HG02571 (cell line): Measurements from ENCODE around the gene ALK.
A peak's percentile ranks its signal among the peaks of the same experiment; 100 is the strongest.

Source experiments
- ATAC-seq: cut with Tn5 transposase; IDR thresholded peaks from one replicate; pipeline ENCODE4 v1.9.1; 2021; ENCODE audit warnings: mild to moderate bottlenecking, moderate library complexity; ENCODE audit not compliant: unreplicated experiment

Gene ALK

DNA sequence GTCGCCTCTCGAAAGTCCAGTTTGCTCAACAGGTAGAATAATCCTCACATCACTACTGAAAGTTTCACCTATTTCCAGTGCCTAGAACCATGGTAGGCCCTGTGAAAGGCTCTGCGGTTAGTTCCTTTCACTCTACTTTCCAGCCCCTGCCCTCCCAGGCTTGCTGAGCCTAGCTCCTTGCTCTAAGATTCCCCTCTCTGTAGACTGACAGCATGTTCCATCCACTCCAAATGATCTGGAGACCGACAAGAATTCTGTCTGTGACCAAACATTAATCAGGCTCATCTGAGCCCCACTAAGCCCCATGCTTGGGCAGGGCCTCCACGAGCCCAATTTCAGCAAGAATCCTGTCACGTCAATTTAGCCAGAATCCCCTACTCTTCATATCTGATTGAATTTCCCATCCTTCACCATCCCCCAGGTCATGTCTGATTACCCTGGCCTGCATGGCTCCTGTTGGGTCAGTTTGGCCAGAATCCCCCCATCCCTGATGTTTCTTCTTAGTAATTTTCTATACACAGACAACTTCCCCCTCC lies 307.0 kb downstream of the ALK start:
- ATAC-seq, result no peak

DNA sequence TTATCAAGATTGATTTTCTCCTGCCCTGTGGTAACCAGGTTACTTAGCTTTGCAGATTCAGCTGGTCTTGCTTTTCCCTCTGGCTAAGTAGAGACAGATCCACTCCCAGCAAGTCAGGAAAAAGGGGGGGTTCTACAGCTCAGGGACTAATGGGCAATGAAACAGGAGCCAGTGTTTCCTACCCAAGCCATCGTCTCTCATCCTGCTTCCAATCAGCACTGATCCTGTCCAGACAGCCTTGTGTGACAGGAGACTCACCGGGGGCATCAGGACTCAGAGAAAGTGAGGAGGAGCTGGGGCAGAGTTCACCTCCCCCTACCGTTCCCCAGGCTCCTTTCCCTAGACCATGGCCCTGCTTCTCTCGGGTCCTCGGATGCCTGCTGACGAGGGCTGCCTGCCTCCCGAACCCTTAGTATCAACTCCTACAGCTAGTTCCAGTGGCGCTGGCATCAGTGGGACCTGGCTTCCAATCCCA lies 307.6 kb downstream of the ALK start:
- ATAC-seq, result no peak

DNA sequence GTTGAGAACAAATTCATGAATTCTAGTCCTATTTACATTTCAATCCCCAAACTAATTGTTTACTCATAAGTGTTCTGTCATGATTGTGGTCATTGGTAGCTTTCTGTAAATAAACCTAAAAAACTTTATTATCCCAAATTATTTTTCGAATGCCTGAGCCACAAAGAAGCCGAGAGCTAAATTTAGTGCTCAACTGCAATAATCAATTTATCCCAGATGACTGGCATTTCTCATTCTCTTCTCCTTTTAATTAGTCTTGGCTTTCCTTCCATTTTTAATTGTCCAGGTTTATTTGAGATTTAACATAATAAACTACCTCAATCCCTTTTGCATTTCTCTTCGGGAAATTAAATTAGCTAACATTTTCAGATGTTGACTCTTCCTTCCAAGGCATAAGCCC lies 308.3 kb downstream of the ALK start:
- ATAC-seq, result no peak

DNA sequence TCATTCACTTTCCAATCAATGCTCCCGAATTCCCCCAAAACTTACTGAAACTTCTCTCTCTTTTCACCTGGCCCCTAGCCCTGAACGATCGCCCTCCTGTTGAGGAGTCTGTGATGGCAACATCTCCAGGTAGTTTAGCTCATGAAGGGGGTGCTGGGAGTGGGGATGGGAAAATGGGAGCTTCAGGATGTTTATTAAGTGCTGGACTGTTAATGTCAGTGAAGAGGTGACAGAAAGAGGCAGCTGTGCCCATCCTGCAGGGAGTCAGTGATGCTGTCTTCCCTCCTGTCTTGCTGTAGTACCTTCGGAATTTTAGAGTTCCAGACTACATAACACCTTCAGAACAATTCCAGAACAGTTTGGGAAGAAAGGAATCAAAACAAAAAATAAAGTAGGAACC lies 308.8 kb downstream of the ALK start:
- ATAC-seq, result no peak

DNA sequence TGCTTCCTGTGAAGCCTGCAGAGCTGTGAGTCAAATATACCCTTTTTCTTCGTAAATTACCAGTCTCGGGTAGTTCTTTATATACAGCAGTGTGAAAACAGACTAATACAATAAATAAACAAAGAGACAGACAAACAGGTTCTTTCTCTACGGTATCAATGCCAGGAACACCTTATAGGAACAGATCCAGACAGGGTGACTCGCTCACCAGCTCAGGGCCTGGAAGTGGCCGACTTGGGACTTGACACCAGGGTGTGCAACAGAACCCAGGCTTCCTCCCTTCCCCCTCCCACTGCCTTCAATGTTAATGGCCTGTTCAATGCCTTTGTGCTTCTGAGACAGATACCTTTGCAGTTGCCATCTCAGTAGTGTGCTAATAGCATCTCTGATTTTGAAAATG lies 309.5 kb downstream of the ALK start:
- no peak for ATAC-seq

DNA sequence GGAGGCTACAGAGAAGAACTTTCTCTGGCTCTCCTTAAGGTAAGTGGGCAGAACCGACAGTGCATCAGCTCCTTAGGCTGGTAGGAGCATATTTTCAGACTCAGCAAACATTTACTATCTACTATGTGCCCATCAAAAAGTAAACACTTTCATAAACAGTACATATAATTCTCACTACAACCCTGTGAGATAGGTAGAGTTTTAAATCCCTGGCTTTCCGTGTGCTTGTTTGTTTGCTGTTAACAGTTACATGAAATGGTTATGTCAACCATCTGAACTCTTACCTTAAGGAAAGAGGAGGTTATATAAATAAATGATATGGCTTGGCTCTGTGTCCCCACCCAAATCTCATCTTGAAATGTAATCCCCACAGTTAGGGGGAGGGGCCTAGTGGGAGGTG lies 310.1 kb downstream of the ALK start:
- no peak for ATAC-seq

DNA sequence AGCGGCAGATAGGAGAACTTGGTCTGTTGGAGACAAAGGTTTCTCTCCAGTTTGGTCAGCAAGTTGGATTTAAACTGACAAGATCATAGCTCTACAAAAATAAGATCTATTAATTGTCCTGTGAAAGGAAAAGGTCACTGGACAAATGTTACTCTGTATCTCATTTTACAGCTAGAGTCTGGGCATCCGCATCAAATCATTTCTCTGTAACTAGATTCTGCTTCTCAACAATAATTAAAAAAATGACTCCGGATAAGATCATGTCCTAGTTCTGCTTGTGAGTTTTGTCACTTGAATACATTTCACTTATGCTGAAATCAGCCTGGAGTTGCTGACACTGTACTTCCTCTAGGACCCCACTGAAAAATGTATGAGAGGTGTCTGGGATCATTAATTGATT lies 310.8 kb downstream of the ALK start:
- ATAC-seq, result no peak

DNA sequence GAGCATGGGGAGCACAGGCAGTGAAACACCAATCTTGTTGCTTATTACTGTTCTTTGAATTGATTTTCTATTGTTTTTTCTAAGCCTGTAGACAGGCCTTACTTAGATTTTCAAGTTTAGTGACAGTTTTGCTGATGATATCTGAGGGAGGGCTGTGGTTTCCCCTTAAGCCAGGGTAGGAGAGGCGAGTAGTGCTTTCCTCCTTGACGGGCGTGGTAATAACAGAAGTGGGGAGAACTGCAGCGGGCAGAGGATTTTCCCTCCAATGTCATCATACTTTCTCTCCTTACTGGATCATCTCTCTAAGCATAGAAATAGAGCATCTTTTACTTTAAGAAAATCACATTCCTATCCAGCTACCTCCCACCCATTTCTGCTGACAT lies 314.4 kb downstream of the ALK start:
- ATAC-seq, result no peak

DNA sequence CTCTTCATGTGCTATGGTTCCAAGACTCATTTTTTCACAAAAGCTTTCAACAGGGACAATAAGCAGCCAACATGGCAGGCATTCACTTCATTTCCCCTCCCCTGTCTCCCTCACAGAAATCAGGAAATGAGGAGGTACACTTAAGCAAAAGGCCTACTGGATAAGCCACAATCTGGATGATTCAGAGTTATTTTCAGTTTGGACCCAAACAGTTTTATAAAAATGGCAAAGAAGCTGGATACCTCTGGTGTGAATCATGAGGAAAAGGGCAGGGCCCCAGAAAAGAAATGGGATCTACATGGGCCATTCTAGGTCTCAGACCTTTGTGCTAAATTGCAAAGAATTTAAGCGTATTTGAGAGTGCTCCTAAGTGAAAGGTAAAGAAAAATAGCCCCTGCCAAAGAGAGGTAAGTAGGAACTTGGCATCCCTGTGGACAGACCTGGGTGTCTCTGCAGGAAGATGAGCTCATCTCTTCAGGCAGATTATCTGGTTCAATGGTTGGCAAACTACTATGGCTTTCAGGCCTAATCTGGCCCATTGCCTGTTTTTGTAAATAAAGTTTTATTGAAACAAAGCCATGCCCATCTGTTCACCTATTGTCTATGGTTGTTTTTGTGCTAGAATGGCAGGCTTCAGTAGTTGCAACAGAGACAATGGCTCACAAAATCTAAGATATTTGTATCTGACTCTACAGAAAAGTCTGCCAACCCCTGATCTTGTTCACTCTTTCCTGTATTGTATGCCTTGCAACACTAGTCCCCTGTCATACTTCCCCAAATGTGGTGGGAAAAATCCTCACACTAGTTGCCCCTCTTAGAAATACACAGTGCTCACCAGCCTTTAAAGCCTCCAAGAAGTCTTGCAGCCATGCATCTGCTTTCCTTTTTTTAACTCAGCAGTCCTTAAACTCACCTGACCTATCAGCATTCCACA lies 315.0 kb downstream of the ALK start:
- no peak for ATAC-seq

DNA sequence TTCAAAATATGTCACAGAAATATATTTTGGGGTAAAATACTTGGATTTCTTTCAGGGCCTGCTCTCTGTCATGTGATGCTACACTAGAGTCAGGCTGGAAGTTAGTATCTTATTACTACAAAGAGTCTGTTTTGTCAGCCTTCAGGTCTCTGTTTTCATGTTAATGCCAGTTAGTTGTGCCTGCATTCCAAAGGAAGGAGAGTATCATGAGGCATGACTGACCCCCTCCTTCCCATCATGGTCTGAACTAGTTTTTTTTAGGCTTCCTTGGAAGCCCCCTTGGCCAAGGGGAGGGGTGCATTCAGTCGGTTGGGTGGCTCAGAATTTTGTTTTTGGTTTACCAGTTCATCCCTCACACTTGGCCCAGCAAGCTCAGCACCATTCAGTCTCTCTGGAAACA lies 318.0 kb downstream of the ALK start:
- ATAC-seq, result no peak

DNA sequence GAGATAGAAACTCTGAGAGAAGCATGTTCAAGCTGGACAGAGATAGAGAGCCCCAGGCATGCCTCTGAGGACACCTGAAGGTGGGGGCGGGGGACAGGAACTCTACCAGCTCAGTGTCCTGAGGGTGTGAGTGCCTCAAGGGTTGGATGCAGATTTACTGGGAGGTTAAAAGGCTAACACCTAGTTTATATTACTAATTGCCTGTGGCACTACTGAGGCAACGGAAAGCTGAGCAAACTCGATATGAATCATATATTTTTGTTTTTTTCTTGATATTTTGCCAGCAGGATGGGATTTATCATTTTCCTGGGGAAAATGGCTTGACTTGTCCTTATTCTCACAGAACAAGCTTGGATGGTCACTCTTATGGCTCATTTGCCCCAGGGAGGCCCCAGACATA lies 319.5 kb downstream of the ALK start:
- ATAC-seq, result no peak

DNA sequence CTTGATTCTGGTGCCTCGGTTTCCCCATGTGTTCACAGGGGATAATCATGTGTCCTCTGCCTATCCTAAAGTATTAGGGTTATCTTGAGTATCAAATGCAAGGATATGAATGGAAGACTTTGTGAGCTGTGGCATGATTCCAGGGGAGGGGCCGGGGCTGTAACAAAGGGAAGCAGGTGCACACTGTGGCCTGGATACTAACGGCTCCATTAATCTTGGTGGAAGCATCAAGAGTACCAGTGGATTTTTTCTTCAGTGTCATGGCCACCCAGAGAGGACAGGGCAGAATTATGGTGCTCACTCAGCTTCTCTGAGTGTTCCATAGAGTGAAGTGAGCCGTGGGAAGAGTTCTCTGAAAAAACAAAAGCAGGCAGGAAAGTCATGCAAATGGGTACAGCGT lies 320.1 kb downstream of the ALK start:
- ATAC-seq, result no peak

DNA sequence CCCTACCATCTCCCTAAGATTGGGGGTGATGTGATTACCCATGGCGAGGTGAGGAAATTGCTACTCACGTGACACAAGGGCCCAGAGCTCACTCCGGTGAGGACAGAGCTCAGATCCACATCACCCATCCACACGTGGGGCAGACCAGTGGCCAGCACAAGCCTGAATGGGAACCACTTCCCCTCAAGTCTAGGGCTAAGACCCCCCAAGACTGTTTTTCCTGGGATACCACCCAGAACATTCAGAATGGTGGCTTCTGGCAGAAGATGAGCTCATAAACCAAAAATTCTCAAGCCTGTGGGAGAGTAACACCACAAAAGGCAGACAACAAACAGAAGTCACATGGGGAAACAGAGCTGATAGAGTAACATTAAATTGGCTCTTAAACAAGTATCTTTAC lies 321.4 kb downstream of the ALK start:
- ATAC-seq, result no peak

DNA sequence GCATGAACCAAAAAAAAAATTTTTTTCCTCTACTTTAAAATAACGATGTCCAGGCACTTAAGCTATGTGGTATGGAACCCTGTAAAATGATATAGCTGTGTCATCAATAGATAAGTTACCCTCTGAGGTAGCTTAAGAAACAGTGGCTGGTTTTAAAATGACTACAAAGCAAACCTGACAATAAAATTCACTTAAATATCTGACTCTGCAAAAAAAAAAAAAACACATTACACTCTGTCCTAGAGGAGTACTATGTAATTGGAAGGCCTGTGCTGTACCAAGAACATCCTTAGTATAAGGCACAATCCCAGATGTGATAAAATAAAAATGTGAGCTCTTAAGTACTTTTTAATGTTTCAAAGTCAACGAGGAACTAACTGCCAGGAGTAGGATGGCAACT lies 322.4 kb downstream of the ALK start:
- ATAC-seq, result no peak

DNA sequence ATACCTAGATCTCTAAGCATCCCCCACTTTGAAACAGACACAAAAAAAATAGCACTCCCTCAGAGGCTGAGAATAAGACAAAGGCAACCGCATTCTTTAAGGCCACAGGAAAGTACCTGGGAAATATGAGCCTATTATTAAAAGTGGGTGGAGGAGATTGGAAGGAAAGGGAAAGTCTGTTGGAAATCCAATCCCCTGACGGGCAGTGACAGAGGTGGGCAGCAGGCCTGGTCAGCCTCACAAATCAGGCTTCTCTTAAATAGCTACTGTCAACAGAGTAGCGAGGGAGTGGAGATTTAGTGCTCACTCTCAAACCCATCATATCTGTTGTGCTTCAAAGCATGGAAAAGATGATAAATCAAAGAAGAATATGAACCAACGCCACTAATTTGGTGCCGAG lies 324.4 kb downstream of the ALK start:
- ATAC-seq, result peak; percentile 15

DNA sequence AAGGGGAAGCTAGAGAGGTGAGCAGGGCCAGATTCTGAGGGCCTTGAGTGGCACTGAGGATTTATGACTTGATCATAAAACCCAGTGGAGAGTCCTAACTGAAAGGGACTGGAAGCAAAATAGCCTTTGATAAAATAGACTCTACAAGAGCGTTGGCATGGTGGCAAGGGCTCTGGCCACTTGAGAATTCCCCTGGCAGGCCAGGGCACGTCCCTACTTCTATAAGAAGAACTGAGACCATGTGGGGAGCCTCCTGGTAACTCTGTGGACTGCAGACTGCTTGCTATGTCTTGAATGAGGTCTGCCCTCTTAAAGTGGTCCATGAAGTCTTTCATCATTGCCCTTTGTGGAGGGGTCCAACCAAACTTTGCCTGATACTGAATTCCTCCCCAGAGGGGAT lies 324.8 kb downstream of the ALK start:
- peak; percentile 53 for ATAC-seq

DNA sequence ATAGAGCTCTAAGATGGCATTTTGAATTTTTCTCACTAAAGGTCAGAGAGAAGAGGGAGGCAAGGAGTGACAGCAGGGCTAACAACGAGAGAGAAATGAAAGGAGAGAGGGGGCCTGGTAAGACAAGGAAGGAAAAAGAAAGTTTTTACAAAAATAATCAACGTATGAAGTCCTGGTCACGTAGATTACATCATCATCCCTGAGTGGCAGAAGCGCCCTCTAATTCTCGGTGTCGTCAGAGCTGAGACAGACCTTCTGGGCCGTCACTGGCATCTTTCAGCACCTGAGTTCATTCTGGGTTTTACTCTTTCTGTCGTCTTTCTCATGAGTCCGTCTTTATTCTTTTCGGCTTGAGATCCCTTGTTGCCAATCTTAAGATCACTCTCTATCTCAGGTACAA lies 329.8 kb downstream of the ALK start:
- no peak for ATAC-seq

DNA sequence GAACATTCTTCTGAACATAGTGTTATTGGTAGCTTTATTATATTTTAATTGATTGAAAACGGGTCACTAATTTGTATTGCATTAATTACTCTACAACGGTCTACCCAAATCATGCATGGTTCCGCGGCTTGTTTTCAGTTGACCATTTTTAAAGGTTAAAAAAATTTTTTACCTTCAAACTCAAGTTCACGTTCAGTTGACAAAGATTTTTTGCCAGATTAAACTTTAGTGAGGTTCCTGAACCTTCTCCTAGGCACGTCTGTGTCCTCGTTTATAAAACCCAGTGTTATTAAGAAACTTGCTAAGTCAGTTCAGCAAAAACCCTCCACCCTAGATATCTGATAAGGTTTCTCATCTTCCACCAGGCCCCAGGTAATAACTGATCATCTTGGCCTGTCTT lies 331.2 kb downstream of the ALK start:
- ATAC-seq, result no peak

DNA sequence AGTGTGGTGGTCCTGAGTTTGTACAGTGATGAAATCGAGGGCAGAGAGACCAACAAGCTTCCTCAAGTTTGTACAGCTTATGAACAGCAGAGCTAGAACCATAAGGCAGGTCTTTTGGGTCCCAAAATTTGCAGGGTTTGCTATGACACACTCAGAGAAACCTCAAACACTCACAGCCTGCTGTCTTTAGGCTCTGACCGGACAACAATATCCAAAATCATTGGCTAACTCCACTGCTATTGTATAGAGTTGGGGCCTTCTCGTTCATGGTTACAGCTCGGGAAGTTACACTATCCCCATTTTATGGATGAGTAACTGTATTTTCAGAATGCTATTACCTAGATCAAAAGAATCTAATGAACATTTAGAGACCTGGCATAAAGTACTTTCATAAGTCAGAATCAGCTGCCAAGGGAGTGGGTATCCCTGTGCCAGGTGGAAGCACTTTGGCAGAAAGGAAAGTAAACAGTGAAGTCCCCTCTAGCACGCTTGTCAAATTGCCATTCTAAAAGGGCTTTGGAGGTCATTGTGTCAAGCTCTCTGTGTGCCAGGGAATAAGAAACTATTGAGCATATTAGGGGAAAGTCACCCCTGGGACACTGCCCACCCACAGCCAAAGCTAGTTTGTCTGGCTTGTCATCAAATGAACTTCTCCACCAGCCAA lies 331.8 kb downstream of the ALK start:
- ATAC-seq, result no peak

DNA sequence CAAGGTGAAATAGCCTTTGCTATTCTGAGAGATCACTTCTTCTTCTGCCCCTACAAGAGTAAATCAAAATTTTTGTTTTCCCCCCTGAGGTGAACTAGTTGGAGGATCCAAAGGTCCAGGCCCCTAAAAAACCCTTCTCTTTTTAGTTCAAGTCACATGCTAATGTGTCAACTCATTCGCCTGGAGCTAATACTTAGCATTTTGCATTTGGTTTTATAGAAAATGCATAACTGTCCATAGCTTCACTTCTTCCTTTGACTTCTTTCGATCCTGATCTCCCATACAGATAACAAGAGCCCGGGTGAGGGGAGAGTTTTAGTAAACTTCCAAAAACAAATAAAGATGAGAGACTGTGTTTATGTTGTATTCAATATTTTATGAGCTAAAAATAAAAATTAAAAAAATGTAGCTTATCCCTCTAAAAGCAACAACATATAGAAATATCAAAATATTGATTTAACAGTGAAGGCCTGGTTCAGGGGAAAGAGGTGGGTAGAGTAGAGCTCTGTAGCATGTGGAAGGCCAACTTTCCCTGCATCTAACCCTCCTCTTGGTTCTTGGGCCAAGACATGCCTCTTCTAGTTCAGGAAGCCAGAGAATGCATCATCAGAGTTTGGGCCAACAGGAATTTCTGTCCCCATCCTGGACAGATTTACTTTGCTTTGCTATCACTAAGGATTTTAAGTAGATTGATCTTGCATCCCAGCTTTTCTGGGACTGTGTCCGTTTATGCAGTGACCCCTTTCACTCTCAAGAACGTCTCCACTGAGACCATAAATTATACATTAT lies 333.8 kb downstream of the ALK start:
- ATAC-seq, result no peak

DNA sequence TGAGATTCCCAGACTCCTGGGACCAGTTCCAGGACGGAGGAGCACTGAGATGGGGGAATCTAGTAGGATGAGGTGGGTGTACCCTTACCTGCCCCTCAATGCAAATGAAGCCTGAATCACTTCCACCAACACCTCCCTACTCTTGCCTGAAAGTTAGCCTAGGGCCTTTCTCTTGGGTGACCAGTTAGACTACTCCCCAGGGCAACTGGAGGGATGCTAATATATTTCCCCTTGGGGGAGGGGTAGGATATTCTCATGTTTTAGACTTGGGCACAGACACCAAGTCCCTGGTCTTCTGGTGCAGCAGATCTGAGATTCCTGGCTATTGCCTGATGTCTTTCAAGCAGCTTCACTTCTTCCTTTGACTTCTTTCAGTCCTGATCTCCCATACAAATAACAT lies 334.5 kb downstream of the ALK start:
- no peak for ATAC-seq
